HUES48 (cell line): ENCODE measurements around the gene HOXB5.

Source experiments
- H3K27ac ChIP-seq: one replicate; pipeline ENCODE4 v1.7.0; 2013; ENCODE audit warnings: low read depth, low read length, inconsistent platforms
- H3K27me3 ChIP-seq: 2 replicates; pipeline ENCODE4 v1.6.1; 2013; ENCODE audit warnings: mild to moderate bottlenecking, low read length; ENCODE audit not compliant: control insufficient read depth, insufficient read depth
- H3K36me3 ChIP-seq: 2 replicates; pipeline ENCODE4 v1.6.1; 2013; ENCODE audit warnings: low read length; ENCODE audit not compliant: control insufficient read depth, insufficient read depth
- H3K4me1 ChIP-seq: 2 replicates; pipeline ENCODE4 v1.6.1; 2013; ENCODE audit warnings: mild to moderate bottlenecking, low read length; ENCODE audit not compliant: control insufficient read depth, insufficient read depth
- H3K4me3 ChIP-seq: 2 replicates; pipeline ENCODE4 v1.5.1; 2013; ENCODE audit warnings: mild to moderate bottlenecking, low read depth, low read length
- H3K9ac ChIP-seq: 2 replicates; pipeline ENCODE4 v1.6.1; 2013; ENCODE audit warnings: mild to moderate bottlenecking, low read depth, low read length, moderate library complexity
- H3K9me3 ChIP-seq: 2 replicates; pipeline ENCODE4 v1.6.1; 2013; ENCODE audit warnings: low read length; ENCODE audit not compliant: control insufficient read depth, insufficient read depth

HOXB5 gene

GRCh38 chr17:48634493-48635208 is 41.1 kb upstream of the HOXB5 start:
- H3K36me3 ChIP-seq: no peaks in the 10 kb centered on the region

GRCh38 chr17:48633266-48633677 is 39.7 kb upstream of the HOXB5 start:
- Histone ChIP-seq H3K36me3 (no peaks in the 10 kb centered on the region), H3K27me3 (peaks cover 100% of the 10 kb centered on the region), H3K9ac (no peak overlapping the region), H3K4me3 (no peak overlapping the region), H3K27ac (no peak overlapping the region), H3K9me3 (no peaks in the 10 kb centered on the region), H3K4me1 (no peaks in the 10 kb centered on the region)

More at GRCh38 chr17:48634493-48635208, 41.1 kb upstream of the HOXB5 start:
- Histone ChIP-seq H3K4me1 (no peaks in the 10 kb centered on the region), H3K27me3 (peaks cover 100% of the 10 kb centered on the region), H3K9ac (no peak overlapping the region), H3K27ac (no peak overlapping the region), H3K9me3 (no peaks in the 10 kb centered on the region), H3K4me3 (no peak overlapping the region)

GRCh38 chr17:48632579-48633265 is 39.1 kb upstream of the HOXB5 start:
- Histone ChIP-seq H3K9ac (no peak overlapping the region), H3K27me3 (peaks cover 100% of the 10 kb centered on the region), H3K9me3 (no peaks in the 10 kb centered on the region), H3K4me1 (no peaks in the 10 kb centered on the region), H3K4me3 (no peak overlapping the region), H3K36me3 (no peaks in the 10 kb centered on the region), H3K27ac (no peak overlapping the region)

- no peak overlapping the region for H3K27ac ChIP-seq
- peaks cover under 1% of the 10 kb centered on the region; the same call in 1 of the 2 replicates for H3K4me1 ChIP-seq
- H3K9me3 ChIP-seq: no peaks in the 10 kb centered on the region
- no peak overlapping the region for H3K9ac ChIP-seq
- peaks cover 100% of the 10 kb centered on the region for H3K27me3 ChIP-seq
- no peak overlapping the region for H3K4me3 ChIP-seq
- H3K36me3 ChIP-seq: no peaks in the 10 kb centered on the region
Observed at GRCh38 chr17:48631693-48632578, 38.4 kb upstream of the HOXB5 start.

- Histone ChIP-seq H3K27ac (no peak overlapping the region), H3K9ac (no peak overlapping the region), H3K36me3 (no peaks in the 10 kb centered on the region), H3K9me3 (no peaks in the 10 kb centered on the region), H3K27me3 (peaks cover 100% of the 10 kb centered on the region), H3K4me3 (no peak overlapping the region), H3K4me1 (peaks cover 3% of the 10 kb centered on the region; the same call in 1 of the 2 replicates)
Observed at GRCh38 chr17:48630925-48631692, 37.5 kb upstream of the HOXB5 start.

GRCh38 chr17:48630009-48630924 is 36.7 kb upstream of the HOXB5 start:
- H3K27me3 ChIP-seq: peaks cover 100% of the 10 kb centered on the region
- peaks cover 3% of the 10 kb centered on the region; the same call in 1 of the 2 replicates for H3K4me1 ChIP-seq
- H3K9ac ChIP-seq: no peak overlapping the region
- no peaks in the 10 kb centered on the region for H3K36me3 ChIP-seq
- no peak overlapping the region for H3K27ac ChIP-seq
- H3K9me3 ChIP-seq: no peaks in the 10 kb centered on the region
- no peak overlapping the region for H3K4me3 ChIP-seq

- Histone ChIP-seq H3K4me1 (peaks cover 3% of the 10 kb centered on the region; the same call in 1 of the 2 replicates), H3K4me3 (no peak overlapping the region), H3K27ac (no peak overlapping the region), H3K9ac (no peak overlapping the region), H3K27me3 (peaks cover 100% of the 10 kb centered on the region), H3K9me3 (no peaks in the 10 kb centered on the region), H3K36me3 (no peaks in the 10 kb centered on the region)
Observed at GRCh38 chr17:48629411-48629759, 35.8 kb upstream of the HOXB5 start.

GRCh38 chr17:48628649-48629410 is 35.3 kb upstream of the HOXB5 start:
- H3K27me3 ChIP-seq: peaks cover 100% of the 10 kb centered on the region

More at GRCh38 chr17:48628649-48629410, 35.3 kb upstream of the HOXB5 start:
- H3K9me3 ChIP-seq: no peaks in the 10 kb centered on the region
- no peak overlapping the region for H3K9ac ChIP-seq
- no peak overlapping the region for H3K27ac ChIP-seq
- H3K36me3 ChIP-seq: no peaks in the 10 kb centered on the region
- H3K4me3 ChIP-seq: no peak overlapping the region
- peaks cover 3% of the 10 kb centered on the region; the same call in 1 of the 2 replicates for H3K4me1 ChIP-seq
